ENCODE results near the gene ARHGAP24.
A peak's percentile ranks its signal among the peaks of the same experiment; 100 is the strongest.

ARHGAP24 gene

GRCh38 chr4:85708468-85708867 is 233.5 kb downstream of the ARHGAP24 start:
- no peak overlapping the region for H3K4me3 Mint-ChIP-seq
- no peak for TF ChIP-seq CTCF (IDR thresholded peaks at IDR 0.05; ENCODE audit: unreplicated experiment in 3 of 3)
- H3K36me3 Mint-ChIP-seq (ENCODE audit: low read depth), result no peaks in the 10 kb centered on the region
- H3K4me1 Mint-ChIP-seq, result no peaks in the 10 kb centered on the region
- H3K27me3 Mint-ChIP-seq (ENCODE audit: low read depth), result no peaks in the 10 kb centered on the region
- no peaks in the 10 kb centered on the region for H3K9me3 Mint-ChIP-seq
- H3K27ac Mint-ChIP-seq, result no peak overlapping the region

- H3K27me3 Mint-ChIP-seq (ENCODE audit: low read depth), result no peaks in the 10 kb centered on the region
- peaks cover 10% of the 10 kb centered on the region for H3K4me1 Mint-ChIP-seq
These were observed 238.1 kb downstream of the ARHGAP24 start for GRCh38 chr4:85713005-85713404.

DNA sequence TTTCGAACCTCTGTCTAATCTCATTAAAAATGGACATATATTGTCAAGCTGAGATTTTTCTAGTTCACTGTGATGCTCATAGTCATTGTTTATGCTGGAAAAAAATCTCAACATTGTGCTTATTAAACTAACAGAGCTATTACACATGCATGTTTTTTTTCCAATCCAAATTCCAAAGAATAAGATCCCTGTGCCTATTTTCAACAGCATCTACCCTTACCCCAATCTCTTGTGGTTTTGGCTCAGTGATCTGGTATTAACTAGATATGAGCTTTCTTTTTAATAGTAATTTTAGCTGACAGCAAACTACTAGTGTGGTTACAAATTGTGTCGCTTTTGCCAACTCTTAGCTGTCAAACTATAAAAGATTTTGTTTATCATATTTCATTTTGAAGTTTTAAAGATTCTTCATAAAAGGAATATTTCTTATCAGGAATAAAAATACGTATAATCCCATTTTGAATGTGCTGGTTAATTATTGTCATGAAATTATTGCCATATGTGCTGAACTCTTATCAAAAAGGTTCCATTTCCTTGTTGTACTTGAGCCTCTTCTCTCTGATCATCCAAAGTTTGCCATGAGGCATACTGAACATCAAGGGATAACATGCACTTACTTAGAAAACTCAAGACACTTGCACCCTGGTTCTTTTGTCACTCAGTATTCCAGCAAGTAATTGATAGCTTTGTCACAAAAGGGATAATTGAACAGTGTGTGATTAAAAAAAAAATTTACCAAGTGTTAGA is 241.2 kb downstream of the ARHGAP24 start:
- no peak overlapping the region for H3K4me3 Mint-ChIP-seq
- H3K4me1 Mint-ChIP-seq, result peaks cover 10% of the 10 kb centered on the region
- no peaks in the 10 kb centered on the region for H3K36me3 Mint-ChIP-seq (ENCODE audit: low read depth)
- H3K9me3 Mint-ChIP-seq, result no peaks in the 10 kb centered on the region
- no peak for TF ChIP-seq CTCF (IDR thresholded peaks at IDR 0.05; ENCODE audit: unreplicated experiment in 3 of 3)
- no peak overlapping the region for H3K27ac Mint-ChIP-seq
- no peaks in the 10 kb centered on the region for H3K27me3 Mint-ChIP-seq (ENCODE audit: low read depth)

More at GRCh38 chr4:85713005-85713404, 238.1 kb downstream of the ARHGAP24 start:
- Mint-ChIP-seq H3K9me3 (no peaks in the 10 kb centered on the region), H3K27ac (no peak overlapping the region), H3K36me3 (ENCODE audit: low read depth) (no peaks in the 10 kb centered on the region), H3K4me3 (no peak overlapping the region)
- no peak for TF ChIP-seq CTCF (IDR thresholded peaks at IDR 0.05; ENCODE audit: unreplicated experiment in 3 of 3)

DNA sequence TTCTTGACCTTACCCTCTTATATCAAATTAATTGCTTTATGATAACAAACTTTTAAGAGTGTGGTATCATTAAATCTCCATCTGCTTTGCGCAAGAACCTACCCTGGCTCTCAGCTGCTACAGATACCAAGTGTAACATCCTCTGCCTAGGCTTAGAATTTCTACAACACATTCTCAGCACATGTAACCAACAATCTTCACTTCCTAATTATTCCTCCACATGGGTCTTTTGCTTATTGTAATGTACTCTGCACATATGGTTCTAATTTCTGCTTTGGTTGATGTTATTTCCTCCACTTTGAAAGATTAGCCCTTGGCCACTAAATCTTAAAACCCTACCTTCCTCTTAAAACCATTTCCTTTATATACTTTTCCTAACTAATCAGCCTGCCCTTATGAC is 242.4 kb downstream of the ARHGAP24 start:
- H3K4me1 Mint-ChIP-seq, result peaks cover 10% of the 10 kb centered on the region
- peak overlapping the region in 1 of 3 experiments; percentile 36 for H3K27ac Mint-ChIP-seq
- H3K27me3 Mint-ChIP-seq (ENCODE audit: low read depth), result no peaks in the 10 kb centered on the region
- no peak overlapping the region for H3K4me3 Mint-ChIP-seq
- H3K36me3 Mint-ChIP-seq (ENCODE audit: low read depth), result no peaks in the 10 kb centered on the region
- no peaks in the 10 kb centered on the region for H3K9me3 Mint-ChIP-seq
- no peak for TF ChIP-seq CTCF (IDR thresholded peaks at IDR 0.05; ENCODE audit: unreplicated experiment in 3 of 3)

- TF ChIP-seq CTCF (IDR thresholded peaks at IDR 0.05; ENCODE audit: unreplicated experiment in 3 of 3), result no peak
- Mint-ChIP-seq H3K36me3 (ENCODE audit: low read depth) (no peaks in the 10 kb centered on the region), H3K27me3 (ENCODE audit: low read depth) (no peaks in the 10 kb centered on the region), H3K27ac (peak overlapping the region in 1 of 3 experiments; percentile 36), H3K4me1 (peaks cover 10% of the 10 kb centered on the region), H3K4me3 (no peak overlapping the region), H3K9me3 (no peaks in the 10 kb centered on the region)
These were observed 242.9 kb downstream of the ARHGAP24 start for GRCh38 chr4:85717847-85718246.

DNA sequence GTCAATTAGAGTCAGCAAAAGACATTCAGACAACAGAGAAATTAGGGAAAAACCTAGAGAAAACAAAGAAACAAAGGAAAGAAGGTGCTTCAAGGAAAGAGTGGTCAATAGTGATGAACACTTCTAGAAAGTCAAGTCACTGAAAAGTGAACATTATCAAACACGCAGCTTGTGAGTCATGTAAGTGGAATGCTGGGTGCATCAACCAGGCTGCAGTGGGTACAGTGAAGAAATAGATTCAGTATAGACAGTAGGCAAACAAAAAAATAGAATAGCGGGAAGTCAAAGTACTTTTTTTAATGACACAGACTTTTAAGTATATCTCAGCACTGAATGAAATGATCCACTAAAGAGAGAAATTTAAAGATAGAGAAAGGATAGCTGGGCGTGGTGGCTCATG is 245.8 kb downstream of the ARHGAP24 start:
- TF ChIP-seq CTCF (IDR thresholded peaks at IDR 0.05; ENCODE audit: unreplicated experiment in 3 of 3), result no peak
- H3K4me1 Mint-ChIP-seq, result peaks cover 15% of the 10 kb centered on the region
- no peaks in the 10 kb centered on the region for H3K36me3 Mint-ChIP-seq (ENCODE audit: low read depth)
- no peaks in the 10 kb centered on the region for H3K27me3 Mint-ChIP-seq (ENCODE audit: low read depth)
- no peaks in the 10 kb centered on the region for H3K9me3 Mint-ChIP-seq
- no peak overlapping the region for H3K27ac Mint-ChIP-seq
- H3K4me3 Mint-ChIP-seq, result no peak overlapping the region
